Caco-2 (cell line): ENCODE measurements around the gene RASIP1. TPM values are rescaled to one million over a fixed set of nuclear protein-coding genes. Genes with fewer than 3 reads are reported as not detected.
"Not testable (repeated sequence)": the region's sequence is repeated elsewhere in the genome, so short reads cannot be mapped to it uniquely, and the experiment has no call there.

Source experiments
- BruUV-seq: library from RNA; stranded (reverse); fragments of 400-500 nt; replicated peaks from 2 replicates; lab custom pipeline; 2021; lab: Mats Ljungman, UMichigan
- CTCF ChIA-PET: fragments of 300-600 bp; sonication (Branson Sonifier 250); formaldehyde crosslinking; loops from one replicate; lab custom pipeline; 2022; ENCODE audit warnings: antibody characterized with exemption; lab: Charles Lee
- POLR2A ChIA-PET: fragments of 300-600 bp; sonication (Branson Sonifier 250); formaldehyde crosslinking; loops from one replicate; lab custom pipeline; 2022; ENCODE audit warnings: antibody characterized with exemption; lab: Charles Lee
- DNase-seq, 2 experiments: peaks; one replicate each; pipeline versions ENCODE4 v3.0.0 to v3.0.0-alpha.2; 2020 to 2022
- H3K27me3 ChIP-seq: replicated peaks from 2 replicates; pipeline ENCODE4 v1.6.0; 2011; ENCODE audit warnings: low read length; ENCODE audit not compliant: control insufficient read depth, insufficient read depth
- H3K36me3 ChIP-seq: 2 replicates; pipeline ENCODE4 v1.5.1; 2011; ENCODE audit warnings: low read length; ENCODE audit not compliant: control insufficient read depth, insufficient read depth
- H3K4me1 ChIP-seq: fragments of 250-450 bp; sonication (Bioruptor Pico); 2 replicates; pipeline ENCODE4 v1.5.1; 2020; ENCODE audit warnings: mild to moderate bottlenecking
- H3K4me3 ChIP-seq: 2 replicates; pipeline ENCODE4 v1.5.1; 2011; ENCODE audit warnings: low read depth, mild to moderate bottlenecking, control low read depth, low read length
- H3K9me3 ChIP-seq: fragments of 250-450 bp; sonication (Bioruptor Pico); 2 replicates; pipeline ENCODE4 v1.5.1; 2020; ENCODE audit warnings: mild to moderate bottlenecking, moderate library complexity
- H3K27ac Mint-ChIP-seq: one replicate; pipeline ENCODE4 v1.8.0; 2022; ENCODE audit warnings: mixed read lengths; ENCODE audit not compliant: unreplicated experiment
- H3K27me3 Mint-ChIP-seq: one replicate; pipeline ENCODE4 v1.8.0; 2022; ENCODE audit warnings: mixed read lengths; ENCODE audit not compliant: insufficient read depth, unreplicated experiment
- H3K36me3 Mint-ChIP-seq: one replicate; pipeline ENCODE4 v1.8.0; 2022; ENCODE audit warnings: mild to moderate bottlenecking, mixed read lengths; ENCODE audit not compliant: insufficient read depth, unreplicated experiment
- H3K4me1 Mint-ChIP-seq: one replicate; pipeline ENCODE4 v1.8.0; 2022; ENCODE audit warnings: low read depth, mixed read lengths; ENCODE audit not compliant: unreplicated experiment
- H3K4me3 Mint-ChIP-seq: one replicate; pipeline ENCODE4 v1.8.0; 2022; ENCODE audit warnings: mild to moderate bottlenecking, moderate library complexity, mixed read lengths; ENCODE audit not compliant: unreplicated experiment
- H3K9me3 Mint-ChIP-seq: one replicate; pipeline ENCODE4 v1.8.0; 2022; ENCODE audit warnings: mixed read lengths; ENCODE audit not compliant: unreplicated experiment
- intact Hi-C: fragments of 100-400 bp; cut with micrococcal nuclease; formaldehyde crosslinking; loops from one replicate; pipeline ENCODE4 v1.10.0; 2022; ENCODE audit not compliant: unreplicated experiment
- total RNA-seq: library from RNA; stranded (reverse); gene quantifications from 2 replicates; pipeline ENCODE4 v1.2.3, GENCODE V29; 2022
- TF ChIP-seq, protein P1 (sequence below), 2 experiments: fragments of 200-600 bp in 1 of 2; IDR thresholded peaks; 1 replicate in 1 of 2; 2 replicates in 1 of 2; pipeline versions ENCODE4 v1.5.1 to v1.8.0; 2011 to 2022; ENCODE audit warnings: antibody characterized with exemption in 1 of 2, control low read depth in 1 of 2, inconsistent platforms in 1 of 2, low read depth in 1 of 2, low read length in 1 of 2, mild to moderate bottlenecking in 1 of 2, moderate library complexity in 1 of 2; ENCODE audit not compliant: insufficient read depth in 1 of 2, severe bottlenecking in 1 of 2, unreplicated experiment in 1 of 2

RASIP1 gene
- total RNA-seq, 1 experiment from 2014 or later: 5.9 TPM

DNA sequence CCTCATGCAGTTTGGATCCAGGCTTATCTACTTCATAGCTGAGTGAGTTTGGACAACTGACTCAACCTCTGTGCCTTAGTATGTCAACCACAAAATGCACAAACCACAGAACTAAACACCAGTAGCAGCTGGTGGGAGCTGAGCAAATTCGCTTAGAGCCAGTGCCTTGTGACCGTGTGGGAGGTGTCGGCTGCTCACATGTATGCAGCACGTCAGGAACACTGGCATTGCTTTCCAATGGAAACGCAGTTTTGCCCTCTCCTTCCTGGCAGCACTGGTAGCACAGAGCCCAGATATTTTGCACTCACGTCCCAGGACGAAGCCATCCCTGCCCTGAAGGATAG, 59.3 kb downstream of the RASIP1 start:
- H3K27me3 ChIP-seq: no peaks in the 10 kb centered on the region
- peaks cover 27% of the 10 kb centered on the region for H3K4me1 ChIP-seq
- no peaks in the 10 kb centered on the region for H3K9me3 Mint-ChIP-seq
- H3K27ac Mint-ChIP-seq: no peak overlapping the region
- intact Hi-C loops: no loop called here
- H3K36me3 ChIP-seq: no peaks in the 10 kb centered on the region
- DNase-seq: no peak
- CTCF ChIA-PET: interaction anchor here (0.6 to 0.7 kb wide), 2 partner anchors 35 to 54 kb away, joined by 3 to 4 read pairs; partner anchors contain the start of gene CA11
- H3K4me3 ChIP-seq: no peak overlapping the region
- H3K36me3 Mint-ChIP-seq: no peaks in the 10 kb centered on the region
- BruUV-seq: no TSS peak
- no peaks in the 10 kb centered on the region for H3K9me3 ChIP-seq
- no peak overlapping the region for H3K4me3 Mint-ChIP-seq
- TF ChIP-seq, protein P1, sequence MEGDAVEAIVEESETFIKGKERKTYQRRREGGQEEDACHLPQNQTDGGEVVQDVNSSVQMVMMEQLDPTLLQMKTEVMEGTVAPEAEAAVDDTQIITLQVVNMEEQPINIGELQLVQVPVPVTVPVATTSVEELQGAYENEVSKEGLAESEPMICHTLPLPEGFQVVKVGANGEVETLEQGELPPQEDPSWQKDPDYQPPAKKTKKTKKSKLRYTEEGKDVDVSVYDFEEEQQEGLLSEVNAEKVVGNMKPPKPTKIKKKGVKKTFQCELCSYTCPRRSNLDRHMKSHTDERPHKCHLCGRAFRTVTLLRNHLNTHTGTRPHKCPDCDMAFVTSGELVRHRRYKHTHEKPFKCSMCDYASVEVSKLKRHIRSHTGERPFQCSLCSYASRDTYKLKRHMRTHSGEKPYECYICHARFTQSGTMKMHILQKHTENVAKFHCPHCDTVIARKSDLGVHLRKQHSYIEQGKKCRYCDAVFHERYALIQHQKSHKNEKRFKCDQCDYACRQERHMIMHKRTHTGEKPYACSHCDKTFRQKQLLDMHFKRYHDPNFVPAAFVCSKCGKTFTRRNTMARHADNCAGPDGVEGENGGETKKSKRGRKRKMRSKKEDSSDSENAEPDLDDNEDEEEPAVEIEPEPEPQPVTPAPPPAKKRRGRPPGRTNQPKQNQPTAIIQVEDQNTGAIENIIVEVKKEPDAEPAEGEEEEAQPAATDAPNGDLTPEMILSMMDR (IDR thresholded peaks at IDR 0.05; ENCODE audit: insufficient read depth in 1 of 2, low read depth in 1 of 2, low read length in 1 of 2, severe bottlenecking in 1 of 2, unreplicated experiment in 1 of 2): no peak
- POLR2A ChIA-PET: no interaction called here
- peaks cover 17% of the 10 kb centered on the region for H3K4me1 Mint-ChIP-seq
- no peaks in the 10 kb centered on the region for H3K27me3 Mint-ChIP-seq

- no peaks in the 10 kb centered on the region for H3K27me3 ChIP-seq
- intact Hi-C loops: no loop called here
- H3K36me3 ChIP-seq: no peaks in the 10 kb centered on the region
- no peaks in the 10 kb centered on the region for H3K9me3 Mint-ChIP-seq
- POLR2A ChIA-PET: no interaction called here
- no TSS peak for BruUV-seq
- H3K4me1 Mint-ChIP-seq: peaks cover 12% of the 10 kb centered on the region
- TF ChIP-seq, protein P1 (IDR thresholded peaks at IDR 0.05; ENCODE audit: insufficient read depth in 1 of 2, low read depth in 1 of 2, low read length in 1 of 2, severe bottlenecking in 1 of 2, unreplicated experiment in 1 of 2): no peak
- no peak overlapping the region for H3K4me3 Mint-ChIP-seq
- CTCF ChIA-PET: no interaction called here
- H3K9me3 ChIP-seq: no peaks in the 10 kb centered on the region
- H3K36me3 Mint-ChIP-seq: no peaks in the 10 kb centered on the region
- H3K27me3 Mint-ChIP-seq: no peaks in the 10 kb centered on the region
- no peak for DNase-seq
- no peak overlapping the region for H3K4me3 ChIP-seq
- no peak overlapping the region for H3K27ac Mint-ChIP-seq
- peaks cover 22% of the 10 kb centered on the region for H3K4me1 ChIP-seq
Measured at GRCh38 chr19:48680436-48681126, 59.8 kb downstream of the RASIP1 start.

DNA sequence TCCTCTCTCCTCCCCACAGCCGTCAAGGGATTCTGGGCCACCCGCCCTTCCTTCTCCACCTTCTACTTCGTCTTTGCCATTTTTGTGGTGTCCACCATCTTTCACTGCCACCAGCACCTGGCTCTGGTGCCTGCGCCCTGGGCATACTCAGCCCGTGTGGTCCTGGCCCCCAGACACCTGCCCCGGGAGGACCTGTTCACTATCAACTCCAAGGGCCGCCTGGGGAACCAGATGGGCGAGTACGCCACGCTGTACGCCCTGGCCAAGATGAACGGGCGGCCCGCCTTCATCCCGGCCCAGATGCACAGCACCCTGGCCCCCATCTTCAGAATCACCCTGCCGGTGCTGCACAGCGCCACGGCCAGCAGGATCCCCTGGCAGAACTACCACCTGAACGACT, 60.4 kb downstream of the RASIP1 start:
- DNase-seq, H3K9me3 Mint-ChIP-seq, H3K9me3 ChIP-seq, H3K4me3 ChIP-seq, H3K36me3 Mint-ChIP-seq, H3K27ac Mint-ChIP-seq, H3K4me3 Mint-ChIP-seq, intact Hi-C loops, BruUV-seq, POLR2A ChIA-PET, H3K27me3 Mint-ChIP-seq, H3K27me3 ChIP-seq, H3K36me3 ChIP-seq: not testable (repeated sequence)
- CTCF ChIA-PET: interaction anchor here (0.6 kb wide), 1 partner anchor 56 kb away, joined by 4 read pairs; no protein-coding TSS in a partner anchor
- H3K4me1 Mint-ChIP-seq: peaks cover 13% of the 10 kb centered on the region
- H3K4me1 ChIP-seq: peaks cover 16% of the 10 kb centered on the region
